ENCODE measurements around the gene STING1.

GRCh38 chr5:139461176-139461575 is 21.4 kb downstream of the STING1 start:
- TF ChIP-seq CTCF (IDR thresholded peaks at IDR 0.05; ENCODE audit: poor library complexity), result no peak
- TF ChIP-seq EZH2 (IDR thresholded peaks at IDR 0.05; ENCODE audit: borderline replicate concordance), result no peak
- no peak for TF ChIP-seq EZH2phosphoT487 (IDR thresholded peaks at IDR 0.05; ENCODE audit: low read depth, severe bottlenecking, unreplicated experiment)

Data from hepatocyte (in vitro differentiated cells).